GM19043 (cell line): ENCODE results near the gene XYLT1.

Source experiments
- ATAC-seq: cut with Tn5 transposase; IDR thresholded peaks from one replicate; pipeline ENCODE4 v1.9.1; 2021; ENCODE audit warnings: low read depth; ENCODE audit not compliant: unreplicated experiment

The XYLT1 gene

DNA sequence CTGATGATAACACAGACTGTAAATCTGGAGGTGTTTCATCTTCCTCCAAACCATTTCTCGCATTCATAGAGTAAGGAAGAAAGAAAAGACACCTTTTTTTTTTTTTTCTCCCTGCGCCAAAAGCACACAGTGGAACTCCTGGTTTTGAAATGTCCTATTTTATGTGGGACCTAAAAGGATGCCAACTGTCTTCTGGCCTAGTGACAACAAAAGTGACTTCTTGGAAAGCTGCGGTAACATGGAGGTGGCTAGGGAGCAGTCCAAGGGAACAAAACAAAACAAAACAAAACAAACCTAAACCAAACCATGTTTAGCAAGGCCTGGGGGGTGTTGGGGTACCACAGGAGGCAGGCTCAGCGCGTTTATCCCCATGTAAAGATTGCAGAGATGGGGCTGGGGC lies 174.8 kb downstream of the XYLT1 start:
- no peak for ATAC-seq

DNA sequence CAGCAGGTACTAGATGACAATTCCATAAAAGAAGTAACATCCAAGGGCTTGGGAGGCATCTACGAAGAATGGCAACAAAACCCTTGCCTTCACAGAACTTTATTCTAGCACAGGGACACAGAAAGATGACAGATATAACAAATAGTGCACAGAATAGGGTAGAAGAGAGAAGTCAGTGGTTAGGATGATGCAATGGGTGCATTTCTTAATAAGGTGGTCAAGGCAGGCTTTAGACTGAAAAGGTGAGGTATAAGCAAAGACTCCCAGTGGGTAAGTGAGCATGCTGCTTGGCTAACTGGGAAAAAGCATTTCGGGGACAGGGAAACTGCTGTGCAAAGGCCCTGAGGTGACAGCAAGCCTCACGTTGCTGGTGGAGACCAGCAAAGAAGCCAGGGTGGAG lies 175.9 kb downstream of the XYLT1 start:
- no peak for ATAC-seq

DNA sequence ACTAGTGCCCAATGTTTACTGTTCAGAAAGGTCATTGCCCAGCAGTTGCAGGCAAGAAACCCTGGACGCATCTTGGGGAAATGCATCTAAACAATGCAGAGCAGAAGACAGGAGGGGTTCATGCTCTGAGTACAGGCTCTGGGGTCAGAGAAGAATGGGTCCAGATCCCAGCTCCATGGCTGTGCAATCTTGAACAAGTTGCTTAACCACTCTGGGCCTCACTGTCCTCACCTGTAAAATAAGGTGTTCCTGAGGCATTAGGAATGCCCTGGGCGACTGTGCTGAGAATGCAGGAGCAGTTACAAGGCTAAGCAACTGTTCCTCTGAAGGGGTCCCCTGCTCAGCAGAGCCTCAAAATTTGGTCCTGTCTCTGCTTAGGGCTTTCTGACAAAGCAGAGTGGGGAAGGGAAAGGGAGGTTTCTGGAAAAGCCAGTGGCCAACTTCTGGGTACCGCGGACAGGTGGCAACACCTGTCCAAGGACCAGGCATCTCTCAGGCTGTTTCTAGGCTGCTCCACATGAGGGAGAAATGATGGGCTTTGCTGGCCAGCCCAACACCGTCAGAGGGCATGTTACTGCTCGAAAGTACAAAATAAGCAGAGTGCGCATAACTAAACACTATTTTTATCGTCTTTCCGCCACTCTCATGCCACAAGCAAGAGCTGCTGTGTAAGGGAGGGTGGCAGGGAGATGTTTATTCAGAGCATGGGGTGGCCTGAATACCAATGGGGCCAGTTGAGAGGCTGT lies 176.8 kb downstream of the XYLT1 start:
- no peak for ATAC-seq

DNA sequence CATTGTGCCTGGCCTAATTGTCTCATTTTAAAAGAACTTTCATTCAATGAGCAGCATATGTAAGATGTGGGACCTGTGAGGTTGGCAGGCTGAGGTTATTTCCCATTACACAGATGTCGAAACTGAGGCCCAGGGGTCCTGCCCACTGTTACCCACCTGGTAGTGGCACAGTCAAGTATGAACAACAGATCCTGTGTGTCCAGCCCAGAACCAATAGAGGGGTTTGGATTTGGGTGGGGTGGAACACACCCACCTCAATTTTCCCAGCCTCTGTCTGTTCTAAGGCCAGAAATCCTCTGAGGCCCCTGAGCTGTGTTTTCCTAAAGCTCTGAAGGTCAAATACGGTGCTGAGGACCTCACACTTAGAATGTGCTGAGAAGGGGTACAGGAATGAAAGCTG lies 179.5 kb downstream of the XYLT1 start:
- ATAC-seq, result no peak

DNA sequence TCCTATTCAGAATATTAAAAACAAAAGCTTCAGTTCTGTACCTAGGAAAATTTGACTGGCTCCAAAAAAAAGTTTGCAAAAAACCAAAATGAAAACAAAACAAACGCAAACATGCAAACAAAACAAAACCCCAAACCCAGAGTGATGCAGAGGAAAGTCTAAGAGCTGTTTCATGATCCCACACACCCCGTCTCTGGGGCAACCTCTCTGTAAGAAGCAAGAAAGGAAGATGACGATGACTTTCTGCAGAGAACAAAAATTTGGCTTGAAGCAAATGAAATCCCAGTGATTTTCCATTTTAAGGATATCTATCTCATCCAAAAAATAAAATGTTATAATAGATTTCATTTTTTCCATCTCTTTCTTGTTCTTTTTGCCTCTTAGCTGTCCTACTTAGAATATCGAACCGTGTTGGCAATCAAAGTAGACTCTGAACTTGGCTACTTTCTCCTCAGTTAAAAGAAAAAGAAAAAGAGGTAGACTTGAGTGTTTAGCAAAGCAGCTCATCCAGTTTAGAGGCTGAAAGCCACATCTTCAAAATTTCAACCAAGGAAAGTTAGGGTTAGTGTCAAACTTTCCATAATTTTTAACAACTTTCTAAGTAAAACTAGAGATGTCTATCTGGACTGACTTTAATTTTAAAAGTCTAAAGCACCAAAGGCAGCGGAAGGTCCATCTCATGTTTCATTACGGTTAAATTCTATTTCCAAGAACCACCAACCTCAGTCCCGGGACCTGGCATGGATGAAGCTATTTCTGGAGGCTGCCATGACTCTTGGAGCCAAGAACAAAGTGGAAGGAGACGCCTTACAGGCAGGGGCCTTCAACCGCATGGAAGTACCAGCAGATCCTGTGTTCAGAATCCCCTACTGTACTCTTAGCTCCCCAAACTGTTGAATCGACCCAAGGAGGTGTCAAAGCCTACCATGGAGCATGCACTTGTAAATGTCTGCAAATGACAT lies 180.8 kb downstream of the XYLT1 start:
- no peak for ATAC-seq

DNA sequence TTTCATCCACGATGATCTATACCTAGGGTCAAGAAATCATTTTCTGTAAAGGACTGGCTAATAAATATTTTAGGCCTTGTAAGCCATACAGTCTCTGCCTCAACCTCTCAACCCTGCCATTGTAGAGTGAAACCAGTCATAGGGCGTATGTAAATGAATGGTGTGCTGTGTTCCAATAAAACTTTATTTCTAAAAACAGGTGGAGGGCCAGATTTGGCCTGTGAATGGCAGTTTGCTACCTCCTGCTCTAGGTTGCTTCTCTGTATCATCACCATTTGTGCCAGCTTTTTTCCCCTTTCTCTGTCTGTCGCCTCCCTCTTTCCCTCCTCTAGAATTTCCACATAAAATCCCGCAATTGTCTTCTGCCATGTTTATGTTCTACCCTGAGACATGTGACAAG lies 181.7 kb downstream of the XYLT1 start:
- ATAC-seq, result no peak

DNA sequence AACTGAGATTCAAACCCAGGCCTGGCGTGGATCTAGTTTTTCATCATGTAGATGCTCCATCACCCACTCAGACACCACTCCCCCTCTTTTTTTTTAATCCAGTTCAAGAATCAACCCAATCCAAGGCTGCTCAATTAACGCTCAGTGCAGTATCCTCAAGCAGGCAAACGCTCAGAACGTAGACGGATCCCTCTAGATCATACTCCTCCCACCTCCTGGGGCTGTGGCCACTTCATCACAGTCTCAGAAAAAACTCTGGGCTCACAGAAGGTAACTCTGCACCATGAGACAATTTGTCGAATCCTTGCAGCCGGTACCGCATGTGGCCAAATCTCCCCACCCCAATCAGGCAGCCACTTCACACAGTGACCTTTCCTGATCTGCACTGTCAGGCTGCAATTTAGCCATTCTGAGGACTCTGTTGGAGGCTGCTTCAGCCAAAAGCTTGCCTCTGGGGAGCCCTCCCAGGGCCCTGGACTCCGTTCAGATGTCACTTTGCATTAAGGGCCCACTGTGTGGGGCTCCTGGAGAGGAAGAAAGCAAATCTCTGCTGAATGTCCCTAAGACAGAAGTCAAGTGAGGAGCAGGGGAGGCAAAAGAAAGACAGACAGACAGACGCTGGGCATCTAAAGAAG lies 183.5 kb downstream of the XYLT1 start:
- no peak for ATAC-seq

DNA sequence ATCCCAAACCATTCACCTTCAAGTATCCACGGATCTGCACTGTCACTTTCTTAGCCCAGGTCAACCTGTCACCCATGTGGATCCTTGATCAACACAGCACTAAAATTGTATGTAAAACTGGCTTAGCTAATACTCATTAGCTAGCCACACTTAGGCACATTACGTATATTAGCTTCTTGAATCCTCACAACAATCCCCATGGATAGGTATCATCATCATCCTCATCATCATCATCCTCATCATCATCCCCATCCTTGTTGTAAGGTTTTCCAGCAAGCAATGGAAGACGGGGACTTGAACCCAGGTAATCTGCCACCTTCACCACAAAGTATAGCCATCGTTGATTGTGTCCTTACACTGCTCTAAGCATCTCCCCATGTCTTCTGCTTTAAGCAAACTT lies 184.3 kb downstream of the XYLT1 start:
- ATAC-seq, result no peak

DNA sequence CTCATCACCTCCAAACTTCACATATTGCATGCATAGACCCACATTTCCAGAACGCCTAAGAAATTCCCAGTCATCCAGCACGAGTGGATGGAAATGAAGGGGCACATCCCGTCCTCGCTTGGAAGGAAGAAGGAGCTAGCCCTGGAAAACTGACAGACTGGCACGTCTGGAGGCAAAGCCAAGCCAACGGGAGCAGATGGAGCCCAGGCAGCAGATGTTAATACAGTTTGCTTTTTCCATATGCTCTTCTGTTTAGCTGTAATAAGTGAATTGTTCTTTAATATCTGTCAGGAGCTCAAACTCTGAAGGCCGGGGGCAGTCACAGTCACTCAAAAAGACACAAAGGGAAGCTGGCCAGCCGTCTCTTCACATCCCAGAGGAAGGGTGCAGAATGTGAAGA lies 187.7 kb downstream of the XYLT1 start:
- no peak for ATAC-seq

DNA sequence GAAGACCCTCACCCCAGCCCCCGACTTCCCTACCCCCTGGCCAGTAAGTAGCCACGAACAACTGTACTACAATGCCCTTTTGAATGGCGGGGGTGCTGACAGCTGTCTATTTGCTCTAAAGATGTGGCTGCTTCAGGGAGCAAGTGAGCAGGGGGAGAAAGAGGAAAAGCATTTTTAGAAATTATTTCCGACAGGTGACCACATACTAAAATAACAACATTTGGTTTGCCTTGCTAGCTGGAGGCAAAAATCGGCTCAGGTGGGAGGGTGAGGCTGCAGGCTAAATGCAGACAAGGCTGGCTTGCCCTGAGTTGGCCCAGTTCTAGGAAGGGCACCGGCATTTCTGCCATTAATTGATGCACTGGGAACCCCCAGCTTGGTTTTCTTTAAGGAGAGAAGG lies 188.5 kb downstream of the XYLT1 start:
- no peak for ATAC-seq

DNA sequence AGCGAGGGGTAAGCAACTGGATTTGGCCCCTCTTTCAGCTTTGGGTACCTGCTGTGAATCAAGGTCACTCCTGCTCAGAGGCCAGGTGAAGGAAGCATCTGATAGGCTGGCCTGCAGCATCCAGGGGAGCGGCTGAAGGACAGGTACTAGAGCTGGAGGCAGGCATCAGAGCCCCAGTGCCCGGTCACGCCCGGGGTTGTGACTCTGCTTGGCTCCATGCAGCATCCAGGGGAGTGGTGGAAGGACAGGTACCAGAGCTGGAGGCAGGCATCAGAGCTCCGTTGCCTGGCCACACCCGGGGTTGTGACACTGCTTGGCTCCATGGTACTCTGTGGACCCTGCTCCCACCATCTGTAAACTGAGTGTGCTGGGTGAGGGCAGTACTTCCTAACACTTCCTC lies 189.7 kb downstream of the XYLT1 start:
- no peak for ATAC-seq

DNA sequence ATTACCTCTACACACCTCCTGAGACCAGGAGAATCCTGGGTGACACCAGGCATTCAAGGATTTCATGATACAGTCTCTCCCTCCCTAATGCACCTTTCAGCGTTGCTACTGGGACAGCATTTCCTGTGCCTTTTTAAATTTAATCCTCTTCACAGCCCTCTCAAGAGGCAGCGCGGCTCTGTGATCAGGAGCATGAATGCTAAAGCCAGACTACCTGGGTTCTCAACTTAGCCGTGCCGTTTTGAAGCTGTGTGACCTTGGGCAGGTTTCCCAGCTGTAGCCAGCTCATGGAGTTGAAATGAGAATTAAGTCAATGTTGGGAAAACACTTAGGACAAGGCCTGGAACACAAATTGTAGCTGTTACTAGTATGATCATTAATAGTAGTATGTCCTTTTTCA lies 191.8 kb downstream of the XYLT1 start:
- no peak for ATAC-seq

DNA sequence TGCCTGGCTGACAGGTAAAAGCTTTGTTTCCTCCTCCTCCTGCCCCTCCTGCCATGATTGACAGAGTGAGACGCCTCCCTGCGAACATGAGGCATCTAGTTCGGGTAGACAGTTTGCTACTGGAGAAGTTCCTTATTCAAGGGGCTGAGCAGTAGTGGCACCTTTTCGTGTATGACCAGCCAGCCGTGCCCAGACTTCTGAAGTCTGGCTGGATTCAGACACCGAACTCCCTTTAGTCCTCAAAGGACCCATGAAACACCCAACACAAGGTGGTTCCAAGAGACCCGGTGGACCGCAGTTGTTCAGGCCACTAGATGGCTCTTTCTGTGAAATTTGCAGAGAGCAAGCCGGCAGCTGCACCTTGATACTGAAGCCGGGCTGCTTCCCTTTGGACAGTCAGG lies 192.8 kb downstream of the XYLT1 start:
- ATAC-seq, result no peak

DNA sequence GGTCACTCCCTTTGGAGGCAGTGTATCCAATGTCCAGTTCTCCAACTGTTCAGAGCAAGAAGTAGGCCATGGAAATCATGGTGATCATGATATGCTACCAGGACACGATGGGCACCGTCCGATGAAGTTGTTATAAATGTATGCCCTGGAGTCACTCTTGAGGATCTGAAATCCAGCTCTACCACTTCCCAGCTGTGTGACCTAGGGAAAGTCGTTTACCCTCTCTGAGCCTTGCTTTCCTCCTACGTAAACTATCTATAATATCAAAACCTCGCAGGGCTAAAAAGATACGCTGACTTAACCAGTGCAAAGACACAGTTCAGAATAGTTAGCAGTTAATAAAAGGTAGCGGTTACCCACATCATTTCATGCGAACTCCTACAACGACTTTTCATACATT lies 194.2 kb downstream of the XYLT1 start:
- ATAC-seq, result no peak

DNA sequence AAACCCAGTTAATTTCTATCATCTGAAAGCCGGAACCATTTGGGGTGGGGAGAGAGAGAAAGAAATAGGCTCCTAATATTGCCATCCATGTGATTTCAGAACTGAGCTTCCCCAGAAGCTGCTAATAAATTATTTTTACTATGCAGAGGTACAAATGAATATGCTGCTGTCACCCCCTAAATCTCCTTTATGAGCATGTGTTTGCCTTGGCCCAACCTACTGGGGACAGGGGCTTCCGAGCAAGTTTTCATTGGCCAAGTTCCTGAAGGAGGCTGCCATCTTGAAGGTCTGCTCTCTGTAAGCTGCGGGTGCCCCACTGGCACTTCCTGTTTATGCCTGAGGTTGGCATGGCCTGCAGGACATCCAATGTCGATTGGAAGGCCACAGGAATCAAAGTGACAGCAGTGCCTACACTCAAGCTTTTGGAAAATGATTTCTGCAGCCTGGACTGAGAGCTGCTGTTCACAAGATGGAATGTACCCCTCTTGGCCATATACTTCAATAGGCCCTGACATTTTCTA lies 194.7 kb downstream of the XYLT1 start:
- no peak for ATAC-seq

DNA sequence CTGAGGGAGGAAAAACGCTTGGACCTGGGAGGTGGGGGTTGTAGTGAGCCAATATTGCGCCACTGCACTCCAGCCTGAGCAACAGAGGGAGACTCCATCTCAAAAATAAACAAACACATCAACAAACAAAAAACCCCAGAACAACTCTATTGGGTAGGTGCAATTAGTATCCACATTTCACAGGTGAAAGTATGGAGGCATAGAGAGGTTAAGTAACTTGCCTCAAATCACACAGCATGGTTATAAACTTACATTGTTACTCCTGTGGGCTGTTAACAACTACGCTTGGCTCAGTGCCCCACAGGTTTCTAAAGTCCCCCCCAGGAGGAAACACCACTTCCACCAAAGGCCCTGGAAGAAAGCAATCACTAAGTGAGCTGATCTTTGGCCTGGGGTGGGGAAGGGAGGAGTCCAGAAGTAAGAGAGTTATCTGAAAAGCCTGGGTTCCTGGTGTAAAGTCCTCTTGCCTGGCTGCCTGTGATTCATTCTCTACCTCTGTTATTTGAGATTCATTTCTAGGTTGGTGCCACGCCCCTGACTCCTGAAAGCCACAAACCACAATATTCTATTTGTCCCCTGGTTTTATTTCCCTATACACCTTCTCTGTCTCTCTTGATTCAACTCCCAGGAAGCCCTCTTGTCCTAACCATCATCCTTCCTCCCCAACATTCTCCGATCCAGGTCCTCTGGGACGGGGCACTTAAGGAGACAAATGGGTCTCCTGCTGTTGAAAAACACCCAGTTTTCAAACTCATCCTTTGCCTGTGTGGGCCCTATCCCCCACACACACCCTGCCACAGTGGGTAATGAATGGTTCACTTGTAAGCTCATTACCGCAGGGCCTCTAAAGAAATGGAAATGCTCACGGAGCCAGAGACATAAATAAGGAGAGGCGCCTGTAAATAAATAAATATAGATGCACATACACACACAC lies 195.4 kb downstream of the XYLT1 start:
- no peak for ATAC-seq

DNA sequence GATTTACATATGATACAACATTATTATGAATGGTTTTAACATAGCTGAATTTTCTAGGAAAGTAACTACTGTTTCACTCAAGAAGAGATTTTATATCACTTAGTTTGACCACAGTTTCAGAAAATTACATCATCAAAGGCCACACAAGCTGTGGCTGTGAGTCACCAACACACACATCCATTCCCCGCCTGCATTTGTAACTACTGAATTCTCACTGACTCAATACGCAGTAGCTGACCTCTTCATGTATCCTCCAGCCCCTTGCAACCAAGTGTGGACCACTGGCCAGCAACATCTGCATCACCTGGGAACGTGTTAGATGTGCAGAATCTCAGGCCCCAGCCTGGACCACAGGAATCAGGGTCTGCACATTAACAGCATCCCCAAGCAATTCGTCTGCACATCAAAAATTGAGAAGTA lies 197.6 kb downstream of the XYLT1 start:
- ATAC-seq, result no peak

DNA sequence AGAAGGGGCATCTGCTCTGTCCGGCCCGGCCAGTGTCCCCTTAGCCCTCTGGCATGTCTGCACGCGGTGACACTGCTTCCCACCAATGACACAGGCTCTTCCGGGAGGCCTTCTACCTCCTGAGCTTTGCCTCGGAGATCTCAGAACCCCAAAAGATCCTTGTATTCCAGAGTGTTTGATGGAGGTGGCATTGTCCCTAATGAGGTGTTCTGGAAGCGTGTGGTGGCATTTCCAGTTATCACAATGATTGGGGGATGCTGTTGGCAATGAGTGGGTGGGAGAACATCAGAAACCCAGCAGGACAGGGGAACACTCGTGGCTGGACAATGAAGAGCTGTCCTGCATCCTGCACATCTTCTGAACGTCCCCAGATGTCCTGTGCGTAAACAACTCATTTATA lies 198.0 kb downstream of the XYLT1 start:
- ATAC-seq, result no peak

DNA sequence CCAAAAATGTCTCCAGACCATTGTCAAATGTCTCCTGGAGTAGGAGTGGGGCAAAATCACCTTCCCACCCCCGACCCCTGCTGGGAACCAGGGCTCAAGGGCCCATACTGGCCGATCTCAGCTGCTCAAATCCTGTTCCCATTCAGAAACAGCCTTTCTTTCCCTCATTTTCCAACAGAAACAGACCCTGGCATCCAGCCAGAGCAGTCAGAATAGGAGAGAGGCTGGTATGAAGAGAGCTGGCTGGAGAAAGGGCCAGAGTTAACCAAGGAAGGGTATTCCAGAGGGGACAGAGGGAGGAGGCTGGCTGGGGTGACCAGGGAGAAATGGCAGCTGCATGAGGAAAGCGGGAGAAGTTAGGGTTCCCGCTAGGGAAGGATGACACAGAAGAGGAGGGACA lies 199.1 kb downstream of the XYLT1 start:
- no peak for ATAC-seq

DNA sequence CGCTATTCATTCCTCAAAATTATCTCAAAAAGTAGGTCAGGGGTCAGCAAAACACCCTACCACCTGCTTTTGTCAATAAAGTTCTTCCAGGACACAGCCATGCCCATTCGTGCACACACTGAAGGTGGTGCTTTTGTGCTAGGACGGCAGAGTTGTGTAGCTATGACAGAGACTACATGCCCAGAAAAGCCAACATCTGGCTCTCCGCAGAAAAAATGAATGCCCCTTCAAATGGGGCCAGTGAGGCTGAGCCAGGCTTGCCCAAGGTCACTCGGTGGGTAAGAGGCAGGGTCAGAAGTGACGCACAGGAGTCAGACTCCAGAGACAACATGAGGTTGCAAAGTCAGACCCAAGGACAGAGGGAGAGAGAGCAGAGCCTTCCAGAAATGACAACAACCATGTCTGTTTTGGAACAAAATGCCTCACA lies 200.1 kb downstream of the XYLT1 start:
- ATAC-seq, result no peak
